Muscle layer of colon (tissue), 2 donors: ENCODE measurements around the gene FGFBP1.
"Not testable (repeated sequence)": the region's sequence is repeated elsewhere in the genome, so short reads cannot be mapped to it uniquely, and the experiment has no call there.

ENCODE experiments used
- H3K27ac ChIP-seq: one replicate; pipeline ENCODE4 v1.7.0; 2013; ENCODE audit warnings: low read depth, mild to moderate bottlenecking, low read length, moderate library complexity
- H3K27me3 ChIP-seq, 2 donors: one replicate each; pipeline ENCODE4 v1.7.0; 2013; ENCODE audit warnings: low read length in 2 of 2, mild to moderate bottlenecking in 2 of 2; ENCODE audit not compliant: insufficient read depth in 2 of 2, control insufficient read depth in 1 of 2
- H3K36me3 ChIP-seq: one replicate; pipeline ENCODE4 v1.7.0; 2013; ENCODE audit warnings: mild to moderate bottlenecking, low read length; ENCODE audit not compliant: insufficient read depth
- H3K4me1 ChIP-seq: one replicate; pipeline ENCODE4 v1.7.0; 2013; ENCODE audit warnings: mild to moderate bottlenecking, low read length; ENCODE audit not compliant: insufficient read depth
- H3K4me3 ChIP-seq, 2 donors: one replicate each; pipeline ENCODE4 v1.7.0; 2013; ENCODE audit warnings: low read length in 2 of 2, low read depth in 1 of 2, mild to moderate bottlenecking in 1 of 2, moderate library complexity in 1 of 2
- H3K9ac ChIP-seq: one replicate; pipeline ENCODE4 v1.7.0; 2013; ENCODE audit warnings: low read length
- H3K9me3 ChIP-seq: one replicate; pipeline ENCODE4 v1.7.0; 2013; ENCODE audit warnings: mild to moderate bottlenecking, low read length
- donor health status: abdominal sarcoma.
- donor health status: Adenocarcinoma of cecum.

FGFBP1 gene

GRCh38 chr4:15920723-15921591, 17.6 kb downstream of the FGFBP1 start:
- Histone ChIP-seq H3K9ac (no peak overlapping the region), H3K27ac (no peak overlapping the region), H3K27me3 (no peaks in the 10 kb centered on the region), H3K4me1 (no peaks in the 10 kb centered on the region), H3K9me3 (no peaks in the 10 kb centered on the region), H3K4me3 (no peak overlapping the region), H3K36me3 (no peaks in the 10 kb centered on the region)

- no peaks in the 10 kb centered on the region for H3K36me3 ChIP-seq
Measured at GRCh38 chr4:15918484-15919129, 19.9 kb downstream of the FGFBP1 start.

GRCh38 chr4:15917297-15917696, 21.2 kb downstream of the FGFBP1 start:
- Histone ChIP-seq H3K36me3 (no peaks in the 10 kb centered on the region), H3K27ac (no peak overlapping the region), H3K4me1 (no peaks in the 10 kb centered on the region)

More at GRCh38 chr4:15918484-15919129, 19.9 kb downstream of the FGFBP1 start:
- H3K4me3 ChIP-seq, result no peak overlapping the region
- no peaks in the 10 kb centered on the region for H3K4me1 ChIP-seq
- H3K9ac ChIP-seq, result no peak overlapping the region
- H3K27ac ChIP-seq, result no peak overlapping the region
- H3K9me3 ChIP-seq, result no peaks in the 10 kb centered on the region
- no peaks in the 10 kb centered on the region for H3K27me3 ChIP-seq

GRCh38 chr4:15916358-15916757, 22.2 kb downstream of the FGFBP1 start:
- not testable (repeated sequence) for H3K27me3 ChIP-seq, H3K9ac ChIP-seq, H3K27ac ChIP-seq, H3K4me1 ChIP-seq, H3K36me3 ChIP-seq, H3K4me3 ChIP-seq, H3K9me3 ChIP-seq

More at GRCh38 chr4:15917297-15917696, 21.2 kb downstream of the FGFBP1 start:
- Histone ChIP-seq H3K27me3 (no peaks in the 10 kb centered on the region), H3K9me3 (no peaks in the 10 kb centered on the region), H3K4me3 (no peak overlapping the region), H3K9ac (no peak overlapping the region)

- no peak overlapping the region for H3K27ac ChIP-seq
- no peaks in the 10 kb centered on the region for H3K9me3 ChIP-seq
- H3K36me3 ChIP-seq, result no peaks in the 10 kb centered on the region
- no peaks in the 10 kb centered on the region for H3K4me1 ChIP-seq
- H3K27me3 ChIP-seq, result no peaks in the 10 kb centered on the region
- H3K9ac ChIP-seq, result no peak overlapping the region
- no peak overlapping the region for H3K4me3 ChIP-seq
Measured at GRCh38 chr4:15914736-15915135, 23.8 kb downstream of the FGFBP1 start.

- Histone ChIP-seq H3K9ac (no peak overlapping the region), H3K4me1 (no peaks in the 10 kb centered on the region), H3K27me3 (no peaks in the 10 kb centered on the region), H3K36me3 (no peaks in the 10 kb centered on the region), H3K4me3 (no peak overlapping the region), H3K9me3 (no peaks in the 10 kb centered on the region), H3K27ac (no peak overlapping the region)
Measured at GRCh38 chr4:15914291-15914690, 24.2 kb downstream of the FGFBP1 start.

GRCh38 chr4:15913631-15913970, 24.9 kb downstream of the FGFBP1 start:
- no peaks in the 10 kb centered on the region for H3K9me3 ChIP-seq
- no peaks in the 10 kb centered on the region for H3K27me3 ChIP-seq
- H3K27ac ChIP-seq, result no peak overlapping the region
- H3K36me3 ChIP-seq, result no peaks in the 10 kb centered on the region
- H3K9ac ChIP-seq, result no peak overlapping the region
- H3K4me1 ChIP-seq, result no peaks in the 10 kb centered on the region
- H3K4me3 ChIP-seq, result no peak overlapping the region

GRCh38 chr4:15912961-15913630, 25.4 kb downstream of the FGFBP1 start:
- Histone ChIP-seq H3K27me3 (no peaks in the 10 kb centered on the region), H3K27ac (no peak overlapping the region), H3K4me3 (no peak overlapping the region), H3K9me3 (no peaks in the 10 kb centered on the region), H3K36me3 (no peaks in the 10 kb centered on the region), H3K4me1 (no peaks in the 10 kb centered on the region), H3K9ac (no peak overlapping the region)

- H3K4me3 ChIP-seq, result no peak overlapping the region
- H3K36me3 ChIP-seq, result no peaks in the 10 kb centered on the region
- no peak overlapping the region for H3K9ac ChIP-seq
- no peak overlapping the region for H3K27ac ChIP-seq
- no peaks in the 10 kb centered on the region for H3K27me3 ChIP-seq
- no peaks in the 10 kb centered on the region for H3K4me1 ChIP-seq
- no peaks in the 10 kb centered on the region for H3K9me3 ChIP-seq
Measured at GRCh38 chr4:15912236-15912635, 26.3 kb downstream of the FGFBP1 start.

GRCh38 chr4:15910155-15910940, 28.2 kb downstream of the FGFBP1 start:
- Histone ChIP-seq H3K36me3 (no peaks in the 10 kb centered on the region), H3K27ac (no peak overlapping the region), H3K4me3 (no peak overlapping the region), H3K9ac (no peak overlapping the region), H3K4me1 (no peaks in the 10 kb centered on the region), H3K27me3 (no peaks in the 10 kb centered on the region), H3K9me3 (no peaks in the 10 kb centered on the region)

- Histone ChIP-seq H3K9me3 (no peaks in the 10 kb centered on the region), H3K36me3 (no peaks in the 10 kb centered on the region), H3K27ac (no peak overlapping the region), H3K27me3 (no peaks in the 10 kb centered on the region), H3K4me3 (no peak overlapping the region), H3K9ac (no peak overlapping the region), H3K4me1 (no peaks in the 10 kb centered on the region)
Measured at GRCh38 chr4:15907430-15907829, 31.1 kb downstream of the FGFBP1 start.
